HCT116 (cell line): Measurements from ENCODE around the gene SRRD. TPM values are rescaled to one million over a fixed set of nuclear protein-coding genes. Genes with fewer than 3 reads are reported as not detected.

Source experiments
- ATAC-seq: fragments of 200-7000 bp; cut with Tn5 transposase; 2 replicates; pipeline ENCODE4 v1.9.1; 2020; ENCODE audit warnings: mild to moderate bottlenecking, moderate library complexity
- BruUV-seq: library from RNA; stranded (reverse); fragments of 400-500 nt; replicated peaks from 2 replicates; lab custom pipeline; 2021; lab: Mats Ljungman, UMichigan
- CTCF ChIA-PET: fragments of 300-600 bp; sonication (Branson Sonifier 250); formaldehyde crosslinking; loops from one replicate; lab custom pipeline; 2021; ENCODE audit warnings: antibody characterized with exemption; lab: Charles Lee
- POLR2A ChIA-PET: fragments of 300-600, 350-600 bp; sonication (Branson Sonifier 250); formaldehyde crosslinking; loops from one replicate; lab custom pipeline; 2021; ENCODE audit warnings: antibody characterized with exemption; lab: Charles Lee
- RAD21 ChIA-PET, 2 experiments: fragments of 300-600 bp; sonication (Branson Sonifier 250); formaldehyde crosslinking; loops; one replicate each; lab custom pipeline; 2023; ENCODE audit warnings: low total read pairs in 2 of 2; ENCODE audit not compliant: uncharacterized antibody in 2 of 2, unreplicated experiment in 2 of 2, low non-redundant PET in 1 of 2; lab: Charles Lee
- DNase-seq: peaks from one replicate; pipeline ENCODE4 v3.0.0-alpha.2; 2010; ENCODE audit warnings: low read depth, low spot score
- H2AFZ ChIP-seq: fragments of 200-600 bp; shearing (Covaris generic), sonication (generic); 2 replicates; pipeline ENCODE4 v1.6.1; 2017; ENCODE audit warnings: low read depth, mixed run types, mixed read lengths, antibody characterized with exemption, low read length; ENCODE audit not compliant: poor library complexity, severe bottlenecking
- H3K27ac ChIP-seq: 2 replicates; pipeline ENCODE4 v1.5.1; 2012; ENCODE audit warnings: low read depth, low read length
- H3K27me3 ChIP-seq: fragments of 200-600 bp; sonication (generic); 2 replicates; pipeline ENCODE4 v1.6.1; 2016; ENCODE audit warnings: mixed run types, low read length, mixed read lengths; ENCODE audit not compliant: insufficient read depth
- H3K36me3 ChIP-seq, 2 experiments: fragments of 200-500 bp in 1 of 2; fragments of 200-600 bp in 1 of 2; sonication (Bioruptor generic) in 1 of 2; sonication (generic) in 1 of 2; 2 replicates each; pipeline versions ENCODE4 v1.5.1 to v1.6.1; 2014 to 2016; ENCODE audit warnings: low read length in 2 of 2, inconsistent platforms in 1 of 2, mixed read lengths in 1 of 2, mixed run types in 1 of 2; ENCODE audit not compliant: insufficient read depth in 2 of 2, control insufficient read depth in 1 of 2
- H3K4me1 ChIP-seq, 2 experiments: fragments of 200-600 bp in 1 of 2; sonication (generic) in 1 of 2; 2 replicates each; pipeline versions ENCODE4 v1.5.1 to v1.6.1; 2012 to 2017; ENCODE audit warnings: low read length in 2 of 2, inconsistent platforms in 1 of 2, mild to moderate bottlenecking in 1 of 2, mixed read lengths in 1 of 2, mixed run types in 1 of 2, moderate library complexity in 1 of 2; ENCODE audit not compliant: insufficient read depth in 2 of 2, control insufficient read depth in 1 of 2
- H3K4me2 ChIP-seq: fragments of 200-600 bp; sonication (generic); 2 replicates; pipeline ENCODE4 v1.6.1; 2017; ENCODE audit warnings: mixed run types, low read length, mixed read lengths
- H3K4me3 ChIP-seq, 2 experiments: fragments of 200-600 bp in 1 of 2; sonication (generic) in 1 of 2; replicated peaks in 1 of 2; 2 replicates each; pipeline ENCODE4 v1.5.1; 2011 to 2016; ENCODE audit warnings: low read length in 2 of 2, control low read depth in 1 of 2, low read depth in 1 of 2, mild to moderate bottlenecking in 1 of 2, mixed read lengths in 1 of 2, mixed run types in 1 of 2
- H3K79me2 ChIP-seq: fragments of 200-600 bp; sonication (generic); 2 replicates; pipeline ENCODE4 v1.6.1; 2017; ENCODE audit warnings: mild to moderate bottlenecking, mixed run types, low read length, moderate library complexity, mixed read lengths; ENCODE audit not compliant: insufficient read depth
- H3K9ac ChIP-seq: fragments of 200-600 bp; sonication (generic); 2 replicates; pipeline ENCODE4 v1.6.1; 2016; ENCODE audit warnings: low read length, mixed read lengths
- H3K9me2 ChIP-seq: fragments of 200-600 bp; sonication (generic), shearing (Covaris generic); 2 replicates; pipeline ENCODE4 v1.6.1; 2017; ENCODE audit warnings: mixed run types, mild to moderate bottlenecking, moderate library complexity; ENCODE audit not compliant: insufficient read depth
- H3K9me3 ChIP-seq, 2 experiments: fragments of 200-500 bp in 1 of 2; fragments of 200-600 bp in 1 of 2; sonication (Bioruptor generic) in 1 of 2; sonication (generic) in 1 of 2; 2 replicates each; pipeline ENCODE4 v1.6.1; 2014 to 2017; ENCODE audit warnings: low read length in 2 of 2, mixed read lengths in 2 of 2, inconsistent platforms in 1 of 2, low read depth in 1 of 2, mild to moderate bottlenecking in 1 of 2, mixed run types in 1 of 2, moderate library complexity in 1 of 2; ENCODE audit not compliant: control insufficient read depth in 1 of 2, insufficient read depth in 1 of 2
- H4K20me1 ChIP-seq: fragments of 200-600 bp; sonication (generic), shearing (Covaris generic); 2 replicates; pipeline ENCODE4 v1.6.1; 2017; ENCODE audit warnings: mixed run types, mild to moderate bottlenecking, moderate library complexity; ENCODE audit not compliant: insufficient read depth
- CBX3 ChIP-seq: IDR thresholded peaks from 2 replicates; pipeline ENCODE4 v1.6.1; 2012; ENCODE audit warnings: low read depth
- CEBPB ChIP-seq: IDR thresholded peaks from 2 replicates; pipeline ENCODE4 v1.6.1; 2012; ENCODE audit warnings: low read depth
- ELF1 ChIP-seq: IDR thresholded peaks from 2 replicates; pipeline ENCODE4 v1.6.1; 2012; ENCODE audit warnings: low read depth, borderline replicate concordance
- EZH2 ChIP-seq: fragments of 200-600 bp; sonication (generic); IDR thresholded peaks from 2 replicates; pipeline ENCODE4 v1.6.1; 2017; ENCODE audit warnings: antibody characterized with exemption, mixed run types
- EZH2phosphoT487 ChIP-seq: fragments of 200-600 bp; IDR thresholded peaks from 2 replicates; pipeline ENCODE4 v1.6.1; 2018; ENCODE audit warnings: antibody characterized with exemption, borderline replicate concordance
- JUND ChIP-seq: IDR thresholded peaks from 2 replicates; pipeline ENCODE4 v1.6.1; 2012
- MAX ChIP-seq: IDR thresholded peaks from 2 replicates; pipeline ENCODE4 v1.6.1; 2012
- POLR2AphosphoS5 ChIP-seq: IDR thresholded peaks from 2 replicates; pipeline ENCODE4 v1.6.1; 2011; ENCODE audit warnings: mild to moderate bottlenecking, low read depth, low read length, moderate library complexity
- RAD21 ChIP-seq: IDR thresholded peaks from 2 replicates; pipeline ENCODE4 v1.6.1; 2012; ENCODE audit warnings: low read depth, mild to moderate bottlenecking
- REST ChIP-seq: IDR thresholded peaks from 2 replicates; pipeline ENCODE4 v1.6.1; 2012; ENCODE audit warnings: low read depth
- SIN3A ChIP-seq: IDR thresholded peaks from 2 replicates; pipeline ENCODE4 v1.6.1; 2012; ENCODE audit warnings: low read depth
- SP1 ChIP-seq: IDR thresholded peaks from 2 replicates; pipeline ENCODE4 v1.6.1; 2012; ENCODE audit warnings: low read depth
- SRF ChIP-seq: IDR thresholded peaks from 2 replicates; pipeline ENCODE4 v1.6.1; 2012; ENCODE audit warnings: low read depth
- TCF7L2 ChIP-seq: IDR thresholded peaks from 2 replicates; pipeline ENCODE4 v1.7.0; 2011; ENCODE audit warnings: borderline replicate concordance, inconsistent platforms; ENCODE audit not compliant: insufficient read depth, insufficient read length; ENCODE audit errors: extremely low read depth
- ZFX ChIP-seq: fragments of 450-650 bp; IDR thresholded peaks from 2 replicates; pipeline ENCODE4 v1.6.1; 2017
- ZNF274 ChIP-seq: fragments of 200-500 bp; sonication (Bioruptor generic); IDR thresholded peaks from 2 replicates; pipeline ENCODE4 v1.6.1; 2014; ENCODE audit warnings: mild to moderate bottlenecking, low read depth, low read length, inconsistent platforms
- intact Hi-C: fragments of 100-400 bp; cut with micrococcal nuclease; formaldehyde crosslinking; loops from 2 replicates; pipeline ENCODE4 v1.10.0; 2022
- total RNA-seq: library from RNA; stranded (reverse); gene quantifications from one replicate; pipeline ENCODE4 v1.2.1, GENCODE V29; 2021; ENCODE audit not compliant: unreplicated experiment

Gene SRRD
- total RNA-seq, 1 experiment from 2014 or later, result 30.4 TPM

GRCh38 chr22:26452236-26453016, 31.3 kb upstream of the SRRD start:
- no peaks in the 10 kb centered on the region for H3K9me2 ChIP-seq
- intact Hi-C loops, result no loop called here
- peaks cover 3 to 7% of the 10 kb centered on the region in 2 experiments; a peak in 3 of 4 replicates for H3K36me3 ChIP-seq
- H3K4me2 ChIP-seq, result no peak overlapping the region
- no peak for TF ChIP-seq SRF
- TF ChIP-seq ELF1, result no peak
- no peak for TF ChIP-seq SIN3A
- no peak for TF ChIP-seq EZH2phosphoT487
- no peak for TF ChIP-seq CBX3
- no peak for TF ChIP-seq SP1
- no peak overlapping the region for H3K9ac ChIP-seq
- no peaks in the 10 kb centered on the region for H3K79me2 ChIP-seq
- no peaks in the 10 kb centered on the region for H4K20me1 ChIP-seq
- ChIA-PET POLR2A (no interaction called here), RAD21 (no interaction called here), CTCF (interaction anchor here (1.3 kb wide), 1 partner anchor 85 kb away, joined by 4 read pairs; no protein-coding TSS in a partner anchor)
- H3K27ac ChIP-seq, result no peak overlapping the region
- H3K4me3 ChIP-seq, result no peak overlapping the region
- ATAC-seq (no peak), DNase-seq (no peak)
- BruUV-seq, result no TSS peak
- H2AFZ ChIP-seq, result no peak overlapping the region
- no peaks in the 10 kb centered on the region for H3K27me3 ChIP-seq
- H3K9me3 ChIP-seq, result no peaks in the 10 kb centered on the region
- no peaks in the 10 kb centered on the region for H3K4me1 ChIP-seq

- Histone ChIP-seq H3K79me2 (no peaks in the 10 kb centered on the region), H3K4me2 (no peak overlapping the region), H3K36me3 (peaks cover 3 to 8% of the 10 kb centered on the region in 2 experiments; a peak in 3 of 4 replicates), H3K9ac (no peak overlapping the region), H4K20me1 (no peaks in the 10 kb centered on the region), H3K9me2 (no peaks in the 10 kb centered on the region), H3K27ac (no peak overlapping the region), H3K9me3 (no peaks in the 10 kb centered on the region), H2AFZ (no peak overlapping the region), H3K27me3 (no peaks in the 10 kb centered on the region), H3K4me1 (no peaks in the 10 kb centered on the region), H3K4me3 (no peak overlapping the region)
- no TSS peak for BruUV-seq
- CTCF ChIA-PET, result interaction anchor here (1.3 kb wide), 1 partner anchor 86 kb away, joined by 4 read pairs; no protein-coding TSS in a partner anchor
- ATAC-seq, result no peak
- no peak for DNase-seq
- POLR2A ChIA-PET, result no interaction called here
- intact Hi-C loops, result no loop called here
- RAD21 ChIA-PET, result no interaction called here
- TF ChIP-seq MAX (no peak), EZH2 (no peak), SRF (no peak), POLR2AphosphoS5 (no peak), JUND (no peak), ZNF274 (no peak), RAD21 (no peak), REST (no peak), CEBPB (no peak), ZFX (no peak), TCF7L2 (no peak), SP1 (no peak), CBX3 (no peak)
These were observed 30.5 kb upstream of the SRRD start for GRCh38 chr22:26453216-26453615.
